Tibial artery (tissue), 4 donors: ENCODE results near the gene ARHGEF19.
"Not testable (repeated sequence)": the region's sequence is repeated elsewhere in the genome, so short reads cannot be mapped to it uniquely, and the experiment has no call there.

ENCODE experiments used
- DNase-seq, 2 donors: peaks; one replicate each; pipeline ENCODE4 v3.0.0-alpha.2; 2019
- H3K27ac ChIP-seq, 2 donors: fragments of 200-600 bp; sonication (generic) in 1 of 2; 1 replicate in 1 of 2; 2 replicates in 1 of 2; pipeline ENCODE4 v1.5.1; 2018 to 2019; ENCODE audit warnings: mild to moderate bottlenecking in 1 of 2
- H3K27me3 ChIP-seq, 2 donors: fragments of 200-600 bp; sonication (generic) in 1 of 2; one replicate each; pipeline versions ENCODE4 v1.5.1 to v1.6.0; 2016 to 2019
- H3K36me3 ChIP-seq, 3 donors: fragments of 200-600 bp; sonication (generic) in 2 of 3; one replicate each; pipeline ENCODE4 v1.5.1; 2016 to 2019; ENCODE audit warnings: mild to moderate bottlenecking in 2 of 3
- H3K4me1 ChIP-seq, 4 donors: fragments of 200-600 bp; sonication (generic) in 2 of 4; 1 replicate in 3 of 4; 2 replicates in 1 of 4; pipeline ENCODE4 v1.5.1; 2016 to 2019
- H3K4me3 ChIP-seq, 2 donors: fragments of 200-600 bp; sonication (generic) in 1 of 2; 1 replicate in 1 of 2; 2 replicates in 1 of 2; pipeline ENCODE4 v1.5.1; 2018 to 2019; ENCODE audit warnings: mild to moderate bottlenecking in 2 of 2
- H3K9me3 ChIP-seq, 3 donors: fragments of 200-600 bp; sonication (generic) in 1 of 3; one replicate each; pipeline ENCODE4 v1.5.1; 2016 to 2019
- intact Hi-C: fragments of 100-400 bp; cut with DNase I; formaldehyde crosslinking; loops from one replicate; pipeline ENCODE4 v1.15.0; 2023; ENCODE audit warnings: low total_unique reads
- TF ChIP-seq, protein P1 (sequence below), 2 experiments: fragments of 200-600 bp in 1 of 2; fragments of 450-650 bp in 1 of 2; IDR thresholded peaks; one replicate each; pipeline ENCODE4 v1.5.1; 2017 to 2019; ENCODE audit warnings: antibody characterized with exemption in 2 of 2, mild to moderate bottlenecking in 1 of 2, moderate library complexity in 1 of 2

The ARHGEF19 gene

DNA sequence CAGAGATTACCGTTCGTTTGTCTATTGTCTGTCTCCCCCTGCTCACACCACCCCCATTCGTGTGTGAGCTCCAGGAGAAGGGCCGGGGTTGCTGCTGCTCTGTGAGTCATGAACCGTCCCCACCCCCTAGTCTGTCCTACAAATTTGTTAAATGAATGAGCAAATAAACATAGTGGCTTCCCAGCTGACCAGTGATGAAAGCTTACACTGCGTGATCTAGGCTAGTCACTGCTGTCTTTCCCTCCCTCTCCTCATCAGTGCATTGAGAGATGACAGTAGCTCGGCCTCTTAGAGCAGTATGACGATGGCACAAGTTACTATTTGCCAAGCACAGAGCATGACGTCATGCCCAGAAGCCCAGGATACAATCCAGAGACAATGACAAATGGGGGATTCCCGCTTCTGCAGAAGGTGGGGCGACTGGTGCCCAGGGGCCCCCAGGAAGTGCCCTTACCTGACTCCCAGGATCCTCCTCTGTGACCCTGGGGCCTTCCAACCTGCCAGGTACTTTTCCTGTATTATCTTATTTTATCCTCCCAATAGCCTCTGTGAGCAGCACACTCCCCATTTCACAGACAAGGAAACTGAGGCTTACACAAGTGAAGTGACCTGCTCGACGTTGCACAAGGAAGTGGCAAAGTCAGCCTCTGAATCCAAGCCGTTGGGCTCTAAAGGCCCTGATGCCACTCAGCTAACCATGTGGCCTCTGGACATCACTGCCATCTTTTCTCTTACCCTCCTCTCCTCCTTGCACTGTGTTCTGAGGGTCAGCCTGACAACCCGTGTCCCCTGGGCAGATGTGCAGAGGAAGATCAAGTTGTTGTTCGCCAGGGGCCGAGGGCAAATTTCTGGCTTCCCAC, 48.0 kb downstream of the ARHGEF19 start:
- Histone ChIP-seq H3K9me3 (no peaks in the 10 kb centered on the region), H3K36me3 (no peaks in the 10 kb centered on the region), H3K27me3 (no peaks in the 10 kb centered on the region), H3K4me3 (no peak overlapping the region), H3K4me1 (peaks cover 0 to 17% (median 10%) of the 10 kb centered on the region in 4 donors), H3K27ac (no peak overlapping the region)
- intact Hi-C loops: no loop called here
- TF ChIP-seq, protein P1, sequence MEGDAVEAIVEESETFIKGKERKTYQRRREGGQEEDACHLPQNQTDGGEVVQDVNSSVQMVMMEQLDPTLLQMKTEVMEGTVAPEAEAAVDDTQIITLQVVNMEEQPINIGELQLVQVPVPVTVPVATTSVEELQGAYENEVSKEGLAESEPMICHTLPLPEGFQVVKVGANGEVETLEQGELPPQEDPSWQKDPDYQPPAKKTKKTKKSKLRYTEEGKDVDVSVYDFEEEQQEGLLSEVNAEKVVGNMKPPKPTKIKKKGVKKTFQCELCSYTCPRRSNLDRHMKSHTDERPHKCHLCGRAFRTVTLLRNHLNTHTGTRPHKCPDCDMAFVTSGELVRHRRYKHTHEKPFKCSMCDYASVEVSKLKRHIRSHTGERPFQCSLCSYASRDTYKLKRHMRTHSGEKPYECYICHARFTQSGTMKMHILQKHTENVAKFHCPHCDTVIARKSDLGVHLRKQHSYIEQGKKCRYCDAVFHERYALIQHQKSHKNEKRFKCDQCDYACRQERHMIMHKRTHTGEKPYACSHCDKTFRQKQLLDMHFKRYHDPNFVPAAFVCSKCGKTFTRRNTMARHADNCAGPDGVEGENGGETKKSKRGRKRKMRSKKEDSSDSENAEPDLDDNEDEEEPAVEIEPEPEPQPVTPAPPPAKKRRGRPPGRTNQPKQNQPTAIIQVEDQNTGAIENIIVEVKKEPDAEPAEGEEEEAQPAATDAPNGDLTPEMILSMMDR (IDR thresholded peaks at IDR 0.05): no peak
- DNase-seq: no peak

DNA sequence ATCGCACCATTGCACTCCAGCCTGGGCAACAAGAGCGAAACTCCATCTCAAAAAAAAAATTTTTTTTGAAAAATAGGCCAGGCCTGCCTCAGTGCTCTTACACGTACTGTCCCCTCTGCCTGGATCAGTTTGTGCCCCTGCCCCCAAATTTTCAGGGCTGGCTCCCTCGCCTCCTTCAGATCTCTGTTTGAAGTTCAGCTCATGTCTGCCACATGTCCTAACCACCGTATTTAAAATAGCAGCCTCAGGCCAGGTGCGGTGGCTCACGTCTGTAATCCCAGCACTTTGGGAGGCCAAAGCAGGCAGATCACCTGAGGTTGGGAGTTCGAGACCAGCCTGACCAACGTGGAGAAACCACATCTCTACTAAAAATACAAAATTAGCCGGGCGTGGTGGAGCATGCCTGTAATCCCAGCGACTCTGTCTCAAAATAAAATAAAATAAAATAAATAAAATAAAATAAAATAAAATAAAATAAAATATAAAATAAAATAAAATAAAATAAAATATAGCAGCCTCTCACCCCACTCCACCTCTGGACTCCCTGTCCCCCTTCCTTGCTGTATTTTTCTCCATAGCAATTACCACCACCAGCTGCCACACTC, 48.7 kb downstream of the ARHGEF19 start:
- H3K27ac ChIP-seq, H3K9me3 ChIP-seq, H3K27me3 ChIP-seq, H3K36me3 ChIP-seq, intact Hi-C loops, DNase-seq, H3K4me3 ChIP-seq: not testable (repeated sequence)
- H3K4me1 ChIP-seq: peaks cover 0 to 17% (median 10%) of the 10 kb centered on the region in 4 donors

DNA sequence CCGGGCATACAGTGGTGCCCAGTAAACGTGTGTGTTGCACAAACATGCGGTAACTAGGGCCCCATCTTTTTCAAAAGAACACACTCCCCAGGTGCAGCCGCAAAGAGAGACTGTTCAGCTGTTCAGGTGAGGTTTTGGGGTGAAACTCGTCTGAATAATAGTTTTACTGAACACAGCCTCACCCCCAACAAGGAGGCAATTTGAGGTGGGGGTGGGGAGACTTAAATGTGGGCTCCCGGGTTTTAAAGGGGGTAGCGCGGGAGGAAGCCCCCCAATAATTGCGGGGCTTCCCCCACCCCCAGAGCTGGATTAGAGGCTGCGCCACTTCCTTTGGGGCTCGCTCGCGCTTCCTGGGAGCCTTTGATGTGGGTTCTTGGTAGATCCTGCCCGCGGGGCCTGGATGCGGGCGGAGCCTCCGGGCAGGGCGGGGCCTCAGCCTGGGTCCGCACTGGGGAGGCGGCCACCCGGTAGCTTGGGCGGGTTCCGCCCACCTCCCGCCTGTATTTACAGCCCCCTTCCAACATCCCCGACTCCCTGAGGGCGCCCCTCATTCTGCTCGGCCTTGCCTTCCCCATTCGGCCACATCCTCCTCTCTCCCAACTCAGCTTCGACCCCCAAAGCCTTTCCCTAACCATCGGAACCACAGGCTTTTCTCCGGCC, 50.2 kb downstream of the ARHGEF19 start:
- DNase-seq: no peak
- no peaks in the 10 kb centered on the region for H3K36me3 ChIP-seq
- no peaks in the 10 kb centered on the region for H3K9me3 ChIP-seq
- intact Hi-C loops: no loop called here
- no peak overlapping the region for H3K27ac ChIP-seq
- H3K4me3 ChIP-seq: no peak overlapping the region
- H3K27me3 ChIP-seq: no peaks in the 10 kb centered on the region
- TF ChIP-seq, protein P1 (IDR thresholded peaks at IDR 0.05): no peak
- H3K4me1 ChIP-seq: peaks cover 0 to 3% (median under 1%) of the 10 kb centered on the region in 4 donors

DNA sequence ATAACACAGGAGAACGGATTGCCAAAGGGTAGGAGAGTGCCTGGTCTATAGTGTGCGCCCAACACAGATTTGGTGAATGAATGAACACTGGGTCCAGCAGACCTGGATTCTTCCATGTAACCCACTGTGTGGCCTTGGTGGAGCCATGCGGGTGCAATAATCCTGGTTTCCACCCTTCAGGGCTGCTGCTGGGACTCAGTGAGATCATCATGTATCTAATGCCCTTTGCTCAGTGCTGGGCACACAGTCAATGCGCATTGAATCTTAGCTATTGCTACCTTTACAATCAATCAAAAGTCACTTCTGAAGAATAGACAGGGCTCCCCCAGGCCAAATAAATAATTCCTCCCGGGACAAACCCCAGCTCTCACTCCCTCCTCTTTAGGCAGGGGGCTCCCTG, 50.7 kb downstream of the ARHGEF19 start:
- H3K36me3 ChIP-seq: no peaks in the 10 kb centered on the region
- TF ChIP-seq, protein P1 (IDR thresholded peaks at IDR 0.05): no peak

DNA sequence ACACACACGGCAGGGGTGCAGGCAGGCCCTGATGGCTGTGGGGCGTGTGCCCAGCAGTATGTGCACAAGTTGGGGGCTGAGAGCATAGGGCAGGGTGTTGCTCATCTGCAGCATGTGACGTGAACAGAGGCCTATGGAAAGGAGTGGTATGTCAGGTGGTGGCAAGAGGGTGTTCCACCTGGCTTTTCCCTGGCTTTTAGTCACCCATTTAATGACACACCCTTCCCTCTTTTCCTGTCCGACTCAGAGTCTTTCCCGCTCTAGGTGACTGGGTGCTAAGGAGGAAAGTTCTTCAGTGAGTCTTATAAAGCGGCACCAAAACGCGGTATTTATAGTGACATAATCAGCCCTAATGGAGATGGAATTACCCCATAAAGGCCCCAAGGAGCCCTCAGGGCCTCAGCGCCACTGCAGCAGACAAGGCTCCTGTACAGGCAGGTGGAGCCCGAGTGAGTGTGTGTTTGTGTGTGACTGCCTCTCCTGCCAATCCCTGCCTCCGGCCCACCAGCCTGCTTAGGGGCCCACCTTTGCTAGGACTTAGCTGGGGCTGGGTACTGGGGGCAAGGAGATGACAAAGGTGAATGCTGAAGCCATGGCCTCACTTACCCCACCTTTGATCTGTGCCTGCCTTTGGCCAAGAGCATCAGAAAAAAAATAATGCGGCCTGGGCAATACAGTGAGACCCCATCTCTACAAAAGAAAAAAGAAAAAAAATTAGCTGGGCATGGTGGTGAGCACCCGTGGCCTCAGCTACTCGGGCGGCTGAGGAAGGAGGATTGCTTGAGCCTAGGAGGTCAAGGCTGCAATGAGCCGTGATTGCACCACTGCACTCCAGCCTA, 53.2 kb downstream of the ARHGEF19 start:
- TF ChIP-seq, protein P1 (IDR thresholded peaks at IDR 0.05): no peak
- intact Hi-C loops: loop anchor here (2.0 kb wide), 1 partner anchor 16 kb away; no protein-coding TSS in a partner anchor
- no peak for DNase-seq

More for the DNA sequence above, 50.7 kb downstream of the ARHGEF19 start:
- no peak for DNase-seq
- H3K4me3 ChIP-seq: no peak overlapping the region
- H3K27me3 ChIP-seq: no peaks in the 10 kb centered on the region
- H3K9me3 ChIP-seq: no peaks in the 10 kb centered on the region
- H3K27ac ChIP-seq: no peak overlapping the region
- intact Hi-C loops: no loop called here
- peaks cover 0 to 3% (median under 1%) of the 10 kb centered on the region in 4 donors for H3K4me1 ChIP-seq

More for the DNA sequence above, 53.2 kb downstream of the ARHGEF19 start:
- Histone ChIP-seq H3K4me3 (no peak overlapping the region), H3K4me1 (peaks cover 0 to 24% (median 11%) of the 10 kb centered on the region in 4 donors), H3K27me3 (no peaks in the 10 kb centered on the region), H3K9me3 (no peaks in the 10 kb centered on the region), H3K36me3 (no peaks in the 10 kb centered on the region), H3K27ac (no peak overlapping the region)
